ENCODE results near the gene RHPN2.

DNA sequence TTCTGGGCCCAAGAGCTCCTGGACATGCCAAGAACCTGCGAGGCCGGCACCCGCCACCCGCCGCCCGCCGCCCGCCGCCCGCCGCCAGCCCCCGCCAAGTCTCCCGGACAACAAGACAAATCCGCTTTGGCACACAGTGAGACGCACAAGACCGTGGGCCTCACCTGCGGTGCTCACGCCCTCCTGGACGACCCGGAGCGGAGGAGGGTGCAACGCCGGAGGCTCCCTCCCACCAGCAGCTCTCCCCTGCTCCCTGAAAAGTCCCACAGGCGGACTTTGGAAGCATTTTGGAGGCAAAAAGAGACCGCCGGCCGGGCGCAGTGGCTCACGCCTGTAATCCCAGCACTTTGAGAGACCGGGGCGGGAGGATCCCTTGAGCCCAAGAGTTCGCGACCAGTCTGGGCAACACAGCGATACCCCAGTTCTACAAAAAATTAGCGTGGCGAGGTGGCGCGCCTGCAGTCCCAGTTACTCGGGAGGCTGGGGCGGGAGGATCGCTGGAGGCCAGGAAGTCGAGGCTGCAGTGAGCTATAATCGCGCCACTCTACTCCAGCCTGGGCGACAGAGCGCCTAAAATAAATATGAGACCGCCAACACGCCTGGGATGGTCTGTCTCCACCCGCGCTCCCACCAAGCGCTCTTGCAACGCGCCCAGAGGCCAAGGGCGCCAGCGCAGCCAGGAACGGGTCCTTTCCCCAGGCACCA, 783 bp downstream of the RHPN2 start:
- TF ChIP-seq POLR2A (IDR thresholded peaks at IDR 0.05; ENCODE audit: low read length) (no peak), GATA1 (IDR thresholded peaks at IDR 0.05; ENCODE audit: low read depth, low read length) (no peak)
